SK-N-DZ (cell line): ENCODE measurements around the gene DTD2. TPM values are rescaled to one million over a fixed set of nuclear protein-coding genes. Genes with fewer than 3 reads are reported as not detected.
A peak's percentile ranks its signal among the peaks of the same experiment; 100 is the strongest.
"Not testable (repeated sequence)": the region's sequence is repeated elsewhere in the genome, so short reads cannot be mapped to it uniquely, and the experiment has no call there.

ENCODE experiments used
- DNase-seq: peaks from one replicate; pipeline ENCODE4 v3.0.0-alpha.2; 2015; ENCODE audit warnings: low spot score
- polyA plus RNA-seq, 2 experiments: library from polyadenylated mRNA; depleted of rRNA; stranded (reverse); fragments of >200 nt; gene quantifications; 2 replicates each; pipeline ENCODE4 v1.2.3, GENCODE V29; 2014

Gene DTD2
- polyA plus RNA-seq (2014; cell fraction: cytosol; rRNA removed) = 30.3 and 35.8 TPM in 2 replicates
- polyA plus RNA-seq (2014; cell fraction: nucleus; rRNA removed) = 6.2 and 11.9 TPM in 2 replicates

DNA sequence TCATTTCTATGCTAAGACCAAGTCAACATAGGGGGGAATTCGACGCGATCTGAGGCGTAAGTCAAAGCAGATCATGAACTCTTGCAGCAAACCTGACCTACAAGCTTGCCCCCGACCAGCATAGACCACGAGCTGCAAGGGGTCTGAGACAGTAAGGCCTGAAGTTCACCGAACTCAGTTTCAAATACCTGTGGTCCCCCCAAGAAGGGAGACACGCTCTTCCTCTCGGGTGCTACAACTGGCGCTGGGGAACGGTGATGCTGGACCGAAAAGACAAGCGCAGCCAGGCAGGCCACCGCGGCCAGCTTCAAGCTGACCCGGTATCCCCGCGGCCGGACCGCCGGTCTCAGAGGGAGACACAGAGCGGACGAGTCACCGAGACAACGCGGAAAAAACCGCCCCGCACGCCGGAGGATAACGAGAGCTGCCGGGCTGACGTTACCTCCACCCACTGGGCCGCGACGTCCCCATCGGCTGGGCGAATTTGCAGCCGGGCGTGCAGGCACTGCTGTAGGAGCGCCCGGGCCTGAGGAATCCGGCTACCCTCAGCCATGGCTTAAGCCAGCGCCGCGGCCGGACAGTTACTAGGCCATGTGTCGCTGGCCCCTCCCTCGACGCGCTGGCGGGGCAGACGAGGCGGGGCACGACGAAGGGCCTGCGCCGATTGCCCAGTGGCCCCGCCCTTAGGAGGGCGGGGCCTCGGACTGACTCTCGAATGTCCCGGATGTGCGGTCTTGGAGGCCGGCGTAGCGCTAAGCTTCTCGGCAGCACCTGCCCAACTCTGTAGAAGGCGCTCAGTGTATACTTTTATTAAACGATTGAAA, at the start of gene DTD2:
DTD2 (minus strand) TSS at position 666 of the 824 bp plus-strand sequence; CDS start at position 553, 113 bp downstream.
- DNase-seq = peak; percentile 95

DNA sequence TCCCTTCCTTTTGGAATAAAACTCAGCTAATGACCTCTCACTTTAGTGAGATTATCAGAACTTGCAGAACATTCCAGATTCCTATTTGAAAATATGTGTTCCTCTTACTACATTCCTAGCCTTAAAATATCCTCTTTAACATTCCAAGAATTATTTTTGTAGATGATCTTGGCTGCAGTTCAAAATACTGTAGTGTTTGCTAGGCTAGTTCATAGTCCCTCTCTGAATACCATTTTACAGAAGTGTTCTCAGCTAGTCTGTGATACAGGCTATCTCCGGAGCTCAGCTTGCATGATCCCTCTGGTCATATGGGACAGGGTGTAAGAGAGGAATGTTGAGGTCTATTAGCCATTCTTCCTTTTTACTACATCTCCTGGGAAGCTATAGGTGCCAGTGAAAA, 48.1 kb upstream of the DTD2 start:
- no peak for DNase-seq

DNA sequence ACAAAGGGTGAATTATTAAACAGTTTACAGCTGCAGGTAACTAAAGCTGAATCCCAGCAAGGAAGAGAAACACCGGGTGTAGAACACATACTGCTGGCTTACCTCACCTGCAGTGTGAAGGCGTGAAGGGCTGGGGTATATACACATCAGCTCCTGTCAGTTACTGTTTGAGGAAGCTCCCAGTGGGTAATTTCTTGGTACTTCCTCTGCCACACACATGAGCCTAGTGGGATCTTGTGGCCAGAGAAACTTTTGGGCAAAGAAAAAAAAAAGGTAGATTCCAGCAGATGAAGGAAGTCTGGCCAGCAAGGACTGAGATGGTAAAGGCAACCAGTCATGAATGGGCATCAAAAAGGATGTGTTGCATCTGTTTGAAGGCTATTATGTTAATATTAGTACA, 44.6 kb upstream of the DTD2 start:
- DNase-seq = no peak

DNA sequence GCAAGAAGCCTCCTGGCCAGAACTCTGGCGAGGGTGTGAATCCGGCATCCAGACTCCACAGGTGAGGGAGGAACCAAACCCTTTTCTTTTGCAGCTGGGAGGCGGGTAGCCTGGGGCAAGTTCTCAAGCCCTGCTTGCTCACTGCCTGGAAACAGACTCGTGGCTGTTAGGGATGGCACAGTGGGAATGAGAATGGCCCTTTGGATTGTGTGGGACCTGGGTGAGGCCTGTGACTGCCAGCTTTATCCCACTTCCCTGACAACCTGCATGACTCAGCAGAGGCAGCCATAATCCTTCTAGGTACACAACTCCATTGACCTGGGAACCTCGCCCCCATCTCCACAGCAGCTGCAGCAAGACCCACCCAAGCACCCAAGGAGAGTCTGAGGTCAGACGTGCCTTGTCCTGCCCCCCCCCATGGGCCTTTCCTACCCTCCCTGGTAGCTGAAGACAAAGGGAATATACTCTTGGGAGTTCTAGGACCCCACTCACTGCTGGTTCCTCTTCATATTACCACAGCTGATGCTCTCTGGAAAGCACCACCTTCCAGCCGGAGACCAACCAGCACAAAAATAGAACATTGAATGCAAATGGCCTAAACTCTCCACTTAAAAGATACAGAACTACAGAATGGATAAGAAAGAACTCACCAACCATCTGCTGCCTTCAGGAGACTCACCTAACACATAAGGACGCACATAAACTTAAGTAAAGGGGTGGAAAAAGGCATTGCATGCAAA, 35.6 kb upstream of the DTD2 start:
- DNase-seq = no peak

DNA sequence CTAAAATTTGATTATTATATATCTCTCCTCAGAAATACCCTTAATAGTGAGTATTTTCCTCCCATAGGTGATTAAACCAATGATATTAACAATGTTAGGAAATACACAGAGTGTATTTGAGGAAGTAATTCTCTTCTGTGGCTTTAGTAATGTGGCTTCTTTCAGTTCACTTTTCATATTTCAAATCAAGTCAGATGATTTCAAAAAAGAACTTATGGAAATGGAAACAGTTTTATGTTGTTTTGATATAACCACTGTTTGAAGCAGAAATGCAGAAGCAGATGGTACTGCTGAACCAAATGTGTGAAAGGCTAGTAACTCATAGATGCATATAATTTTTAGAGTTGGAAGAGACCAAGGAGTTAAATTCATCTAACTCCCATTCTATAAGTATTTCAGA, 32.4 kb upstream of the DTD2 start:
- no peak for DNase-seq

DNA sequence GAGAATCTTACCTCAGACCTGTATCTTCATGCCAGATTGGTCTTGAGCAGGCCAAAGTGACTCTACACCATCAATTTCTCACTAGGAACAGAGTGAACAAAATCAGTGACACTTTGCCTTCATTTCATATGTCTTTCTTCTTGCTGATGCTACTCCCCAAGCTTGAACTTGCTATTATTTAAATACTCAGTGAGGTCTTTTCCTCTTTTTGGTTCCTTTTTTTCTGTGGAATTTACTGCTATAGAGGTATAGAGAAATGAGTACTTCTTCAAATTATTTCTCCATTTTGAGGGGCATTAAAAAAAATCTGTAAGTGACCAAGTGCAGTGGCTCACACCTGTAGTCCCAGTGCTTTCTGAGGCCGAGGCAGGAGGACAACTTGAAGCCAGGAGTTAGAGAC, 30.6 kb upstream of the DTD2 start, which contains the start of gene GPR33:
GPR33 (minus strand) TSS at position 154 of the 400 bp plus-strand sequence. CDS start 4,074 bp downstream, outside the sequence.
- no peak for DNase-seq

DNA sequence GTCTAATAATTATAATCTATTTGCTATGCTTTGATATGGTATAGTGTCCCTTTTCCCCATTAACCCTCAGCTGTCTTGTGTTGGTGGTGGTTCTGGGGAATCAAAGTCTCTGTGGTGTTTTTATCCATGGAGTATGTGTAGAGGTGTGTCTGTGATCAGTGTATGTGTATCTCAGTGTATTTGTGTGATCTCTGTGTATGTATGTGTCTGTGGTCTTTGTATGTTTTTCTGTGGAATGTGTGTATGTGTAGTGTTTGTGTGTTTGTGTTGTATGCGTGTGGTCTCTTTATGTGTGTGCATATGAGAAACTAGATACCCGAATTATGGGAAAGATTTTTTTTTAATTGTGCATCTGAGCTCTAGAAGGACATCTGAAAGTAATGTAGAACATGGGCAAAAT, 29.5 kb upstream of the DTD2 start:
- DNase-seq = no peak

DNA sequence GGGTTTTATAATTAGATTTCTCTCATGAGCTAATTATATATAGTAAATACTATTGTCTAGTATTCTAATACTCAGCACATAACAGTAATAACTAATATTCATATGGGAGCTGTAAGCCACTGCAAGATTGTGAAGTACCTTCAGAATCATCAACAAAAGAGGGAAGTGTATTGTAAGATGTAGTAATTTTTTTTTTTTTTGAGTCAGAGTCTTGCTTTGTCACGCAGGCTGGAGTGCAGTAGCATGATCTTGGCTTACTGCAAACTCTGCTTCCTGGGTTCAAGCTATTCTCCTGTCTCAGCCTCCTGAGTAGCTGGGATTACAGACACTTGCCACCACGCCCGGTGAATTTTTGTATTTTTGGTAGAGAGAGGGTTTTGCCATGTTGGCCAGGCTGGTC, 27.4 kb upstream of the DTD2 start:
- DNase-seq = no peak

DNA sequence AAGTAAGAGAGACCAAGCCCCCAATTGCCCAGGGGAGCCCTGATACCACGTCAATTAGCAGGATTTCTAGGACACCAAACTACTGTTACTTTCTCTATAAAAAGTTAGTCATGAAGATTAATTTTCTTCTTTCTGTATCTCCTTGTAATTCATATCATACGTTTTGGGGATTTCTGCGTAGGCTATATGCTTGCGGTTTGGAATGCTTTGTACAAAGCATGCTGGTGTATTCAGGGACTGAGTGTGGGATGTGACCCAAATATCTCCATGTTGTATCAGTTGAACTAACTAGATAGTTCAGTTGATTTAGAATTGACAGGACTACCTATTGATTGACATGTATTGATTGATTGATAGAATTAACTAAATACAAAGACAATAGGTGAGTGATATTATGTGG, 22.9 kb upstream of the DTD2 start:
- DNase-seq = no peak

DNA sequence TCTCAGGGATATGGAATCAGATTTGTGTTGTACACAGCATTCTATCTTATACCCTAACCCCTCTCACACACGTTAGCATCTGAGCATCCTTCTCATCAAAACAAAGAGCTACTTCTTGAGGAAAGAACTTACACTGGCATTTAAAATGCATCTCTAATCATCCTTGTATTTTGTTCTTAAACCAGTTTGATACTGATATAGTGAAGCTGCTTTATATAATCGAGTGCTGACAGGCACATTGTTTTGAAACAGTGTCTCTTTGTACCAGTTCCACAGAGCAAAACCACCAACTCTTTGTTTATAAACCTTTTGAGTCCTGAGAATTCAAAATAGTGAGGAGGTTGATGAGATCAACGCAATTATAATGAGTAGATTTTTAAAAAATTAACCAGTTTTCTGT, 21.7 kb upstream of the DTD2 start:
- DNase-seq = no peak

DNA sequence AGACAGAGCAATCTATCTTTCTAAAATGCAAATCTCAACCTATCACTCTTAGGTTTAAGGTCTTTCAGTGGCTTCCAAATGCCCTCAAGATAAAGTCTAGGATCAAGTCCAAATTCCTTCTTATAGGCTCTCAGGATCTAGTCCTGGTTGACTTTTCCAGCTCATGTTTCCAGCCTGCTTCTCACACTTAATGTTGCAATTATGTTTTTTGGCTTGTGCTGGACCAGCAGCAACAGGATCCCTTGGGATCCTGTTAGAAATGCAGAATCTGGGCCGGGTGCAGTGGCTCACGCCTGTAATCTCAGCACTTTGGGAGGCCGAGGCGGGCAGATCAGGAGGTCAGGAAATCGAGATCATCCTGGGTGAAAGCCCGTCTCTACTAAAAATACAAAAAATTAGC, 19.9 kb upstream of the DTD2 start:
- DNase-seq = no peak

DNA sequence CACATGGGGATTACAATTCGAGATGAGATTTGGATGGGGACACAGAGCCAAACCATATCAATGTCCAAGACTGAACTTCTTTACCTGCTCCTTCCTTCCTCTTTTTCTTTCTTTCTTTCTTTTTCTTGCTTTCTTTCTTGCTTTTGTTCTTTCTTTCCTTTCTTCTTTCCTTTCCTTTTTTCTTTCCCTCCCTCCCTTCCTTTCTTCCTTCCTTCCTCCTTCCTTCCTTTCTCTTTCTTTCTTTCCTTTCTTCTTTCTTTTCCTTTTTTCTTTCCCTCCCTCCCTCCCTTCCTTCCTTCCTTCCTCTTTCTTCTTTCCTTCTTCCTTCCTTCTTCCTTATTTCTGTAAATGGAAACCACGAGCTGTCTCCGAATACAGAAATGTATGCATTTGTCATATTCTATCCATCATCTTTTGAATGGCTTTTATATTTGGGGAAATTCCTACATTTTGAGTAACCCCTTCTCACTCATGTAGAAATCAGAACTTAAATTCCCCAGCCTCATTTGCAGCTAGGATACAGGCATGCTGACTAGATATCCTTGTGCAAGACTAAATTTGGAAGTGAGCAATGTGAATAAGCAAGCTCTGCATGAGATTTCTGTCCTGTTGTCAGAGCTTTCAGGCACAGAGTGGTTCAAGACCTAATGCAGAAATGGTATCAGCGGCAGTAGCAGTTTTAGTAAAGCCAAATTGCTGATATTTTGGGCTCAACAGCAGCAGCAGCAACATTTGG, 19.0 kb upstream of the DTD2 start:
- DNase-seq = no peak

DNA sequence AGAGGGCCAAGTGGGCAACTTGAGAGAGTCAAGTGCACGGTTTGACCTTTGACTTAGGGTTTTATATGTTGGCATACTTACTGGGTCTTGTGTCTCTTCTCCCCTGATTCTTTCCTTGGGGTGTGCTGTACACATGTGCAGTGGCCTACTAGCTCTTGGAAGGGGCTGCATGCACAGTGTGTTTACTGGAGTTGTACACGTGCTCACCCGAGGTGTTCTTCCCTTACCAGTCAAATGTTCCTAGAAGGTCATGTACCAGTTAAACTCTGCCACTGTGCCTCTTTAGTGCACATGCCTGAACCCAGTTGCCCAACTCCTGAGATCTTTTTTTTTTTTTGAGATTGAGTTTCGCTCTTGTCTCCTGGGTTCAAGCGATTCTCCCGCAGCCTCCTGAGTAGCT, 9.2 kb upstream of the DTD2 start:
- no peak for DNase-seq

DNA sequence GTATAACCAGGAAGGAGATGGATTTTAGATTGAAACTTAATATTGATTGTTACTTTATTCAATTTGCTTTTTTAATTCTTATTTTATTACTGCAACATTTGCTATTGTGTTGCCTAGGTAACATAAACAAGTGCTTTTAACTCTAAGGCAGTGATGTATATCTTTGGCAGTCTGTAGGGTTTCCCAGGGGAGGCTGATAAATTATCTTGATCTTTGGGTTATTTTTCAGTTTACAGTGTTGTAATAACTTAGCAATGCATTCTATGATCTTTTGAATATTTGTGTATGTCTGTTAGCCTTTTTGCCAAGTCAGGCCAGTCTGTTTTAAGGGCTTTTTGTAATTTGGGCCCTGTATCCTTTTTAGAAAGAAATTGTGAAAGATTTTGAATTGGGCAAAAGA, 7.8 kb upstream of the DTD2 start:
- DNase-seq = no peak

DNA sequence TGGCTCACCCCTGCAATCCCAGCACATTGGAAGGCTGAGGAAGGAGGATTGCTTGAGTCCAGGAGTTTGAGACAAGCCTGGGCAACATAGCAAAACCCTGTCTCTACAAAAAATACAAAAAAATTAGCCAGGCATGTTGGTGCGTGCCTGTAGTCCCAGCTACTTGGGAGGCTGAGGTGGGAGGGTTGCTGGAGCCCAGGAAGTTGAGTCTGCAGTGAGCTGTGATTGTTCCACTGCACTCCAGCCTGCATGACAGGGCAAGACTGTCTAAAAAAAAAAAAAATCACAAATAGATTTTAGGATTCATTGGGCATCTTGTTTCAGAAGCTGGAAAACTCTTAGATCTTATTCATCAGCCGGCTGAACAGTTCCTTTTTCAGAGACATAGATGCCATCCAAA, 5.1 kb upstream of the DTD2 start:
- DNase-seq = not testable (repeated sequence)

DNA sequence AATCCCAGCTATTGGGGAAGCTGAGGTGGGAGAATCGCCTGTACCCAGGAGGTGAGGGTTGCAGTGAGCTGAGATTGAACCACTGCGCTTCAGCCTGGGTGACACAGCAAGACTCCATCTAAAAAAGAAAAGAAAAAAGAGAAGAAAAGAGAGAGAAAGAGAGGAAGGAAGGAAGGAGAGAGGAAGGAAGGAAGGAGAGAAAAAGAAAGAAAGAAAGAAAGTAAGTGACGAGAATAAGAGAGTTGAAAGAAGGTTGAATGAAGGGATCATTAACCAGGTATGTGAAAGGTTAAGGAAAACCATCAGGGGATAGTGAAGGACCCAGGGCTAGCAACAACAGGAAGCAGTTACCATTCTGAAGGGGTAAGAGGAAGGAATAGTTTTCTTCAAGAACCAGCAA, 4.2 kb upstream of the DTD2 start:
- no peak for DNase-seq

DNA sequence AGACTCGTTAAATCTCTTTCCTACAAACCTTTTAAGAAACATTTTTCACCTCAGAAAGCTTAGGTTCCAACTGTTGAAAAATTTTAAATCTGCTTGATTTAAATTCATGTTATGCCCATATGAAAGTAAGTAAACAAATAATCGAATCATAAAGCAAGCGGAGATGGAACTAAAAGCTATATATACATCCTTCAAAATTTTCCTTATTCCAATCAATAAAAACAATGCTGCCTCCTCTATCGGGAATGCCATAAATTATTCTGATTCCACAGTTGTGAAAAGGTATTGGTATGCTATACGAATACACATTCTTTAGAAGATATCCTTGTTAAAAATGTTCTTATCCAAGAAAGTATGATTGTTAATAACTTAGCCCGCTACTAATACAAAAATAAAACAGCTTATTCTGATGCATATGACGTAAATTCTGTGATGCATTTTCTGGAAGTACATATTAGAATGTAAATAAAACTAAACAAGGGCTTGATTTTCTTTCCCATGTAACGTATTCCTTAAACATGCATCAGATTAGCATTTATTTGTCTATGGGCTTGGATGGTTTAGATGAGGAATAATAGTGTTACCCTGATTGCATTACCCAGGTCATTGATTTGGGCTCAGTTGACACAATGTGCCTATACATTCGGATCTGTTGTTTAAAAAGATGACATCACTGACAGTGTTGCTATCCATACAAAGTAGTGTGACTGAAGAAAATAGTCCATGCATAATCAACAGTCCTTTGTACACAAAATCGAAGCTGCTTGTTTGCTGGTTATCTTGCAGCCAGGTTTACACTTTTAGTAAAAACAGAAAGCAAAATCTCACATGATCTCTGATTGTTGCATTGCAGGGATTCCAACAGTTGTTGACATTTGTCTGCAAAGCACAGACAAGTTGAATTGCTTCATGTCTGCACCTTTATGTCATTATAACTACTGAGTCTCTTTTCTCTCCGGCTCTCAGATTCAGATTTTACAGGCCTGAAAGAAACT, 656 bp upstream of the DTD2 start:
- DNase-seq = no peak

DNA sequence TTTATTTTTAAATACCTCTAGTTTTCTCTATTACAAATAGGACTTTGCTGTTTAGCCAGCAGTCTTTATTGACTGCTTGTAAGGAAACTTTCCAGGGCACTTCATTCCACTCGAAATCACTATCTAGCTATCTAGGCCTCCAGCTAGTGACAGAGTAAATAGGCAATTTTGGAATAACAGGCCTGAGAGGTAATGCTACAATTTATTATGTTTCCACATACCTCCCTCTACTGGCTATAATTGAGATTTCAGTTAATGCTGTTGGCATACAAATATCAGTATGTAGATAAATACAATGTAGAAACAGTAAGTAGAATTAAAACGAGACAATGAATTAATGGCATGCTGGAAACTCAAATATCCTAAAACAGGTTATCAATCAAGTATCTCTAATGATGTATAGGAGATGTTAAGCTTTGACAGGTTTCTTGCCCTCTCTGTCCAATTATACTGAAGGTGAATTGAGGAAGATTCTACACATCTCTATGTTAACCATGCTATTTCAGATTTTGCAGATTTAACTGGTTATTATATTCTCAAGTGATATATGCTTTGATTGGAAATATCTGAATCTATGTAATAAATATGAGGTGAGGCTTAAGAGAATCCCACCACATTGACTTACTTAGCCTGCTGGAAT, 7.2 kb downstream of the DTD2 start:
- peak; percentile 45 for DNase-seq

DNA sequence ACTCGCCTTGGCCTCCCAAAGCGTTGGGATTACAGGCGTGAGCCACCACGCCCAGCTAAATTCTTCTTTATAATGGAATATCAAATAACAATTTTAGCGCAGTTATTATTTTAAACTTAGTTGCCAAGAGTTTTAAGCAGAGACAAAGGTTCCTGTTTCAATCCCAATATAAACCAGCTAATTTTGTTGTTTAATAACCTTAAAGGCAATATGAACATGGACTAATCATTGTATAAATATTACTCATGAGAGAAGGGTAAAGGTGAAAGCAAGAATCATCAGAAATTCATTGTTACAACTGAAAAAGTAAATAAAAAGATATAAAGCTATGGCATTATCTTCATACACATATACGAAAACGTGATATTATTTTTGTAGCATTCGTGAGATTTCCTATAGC, 8.2 kb downstream of the DTD2 start:
- DNase-seq = no peak

DNA sequence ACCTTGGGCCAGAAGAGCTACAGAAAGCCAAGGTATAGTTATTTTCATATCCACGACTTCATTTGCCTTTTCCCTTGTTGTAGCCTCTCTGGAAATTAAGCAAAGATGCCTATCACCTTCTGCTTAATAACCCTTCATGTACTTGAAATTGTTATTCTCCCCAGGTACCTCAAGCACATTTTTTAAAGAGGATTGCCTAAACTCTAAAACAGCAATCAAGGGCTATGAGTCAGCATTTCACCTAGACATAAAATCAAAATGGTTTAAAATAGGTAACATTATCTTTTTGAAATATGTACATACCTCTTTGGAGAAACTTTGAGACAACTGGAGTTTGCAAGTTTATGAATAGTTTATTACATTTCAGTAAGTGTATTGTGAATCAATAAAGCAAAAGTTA, 11.6 kb downstream of the DTD2 start:
- DNase-seq = no peak
